Ovary (tissue), 9 donors: ENCODE results near the gene ZNF750. TPM values are rescaled to one million over a fixed set of nuclear protein-coding genes. Genes with fewer than 3 reads are reported as not detected.

Experiments used
- DNase-seq, 5 donors: peaks; one replicate each; pipeline ENCODE4 v3.0.0-alpha.2; 2019 to 2020
- H3K27ac ChIP-seq, 2 donors: fragments of 200-600 bp; one replicate each; pipeline versions ENCODE4 v1.5.1 to v1.8.0; 2019 to 2022
- H3K27me3 ChIP-seq: fragments of 200-600 bp; one replicate; pipeline ENCODE4 v1.8.0; 2022
- H3K36me3 ChIP-seq: fragments of 200-600 bp; sonication (generic); one replicate; pipeline ENCODE4 v1.5.1; 2019
- H3K4me1 ChIP-seq: one replicate; pipeline ENCODE4 v1.8.1; 2013; ENCODE audit warnings: mild to moderate bottlenecking, moderate library complexity; ENCODE audit not compliant: insufficient read depth
- H3K4me3 ChIP-seq: fragments of 200-600 bp; sonication (generic); one replicate; pipeline ENCODE4 v1.5.1; 2017
- H3K9me3 ChIP-seq, 2 donors: fragments of 200-600 bp in 1 of 2; sonication (generic) in 1 of 2; one replicate each; pipeline versions ENCODE4 v1.5.1 to v1.8.1; 2013 to 2019; ENCODE audit warnings: mild to moderate bottlenecking in 1 of 2, moderate library complexity in 1 of 2
- CTCF ChIP-seq, 3 donors: fragments of 450-650 bp in 2 of 3; fragments of 200-600 bp in 1 of 3; IDR thresholded peaks; one replicate each; pipeline versions ENCODE4 v1.5.1 to v1.8.0; 2016 to 2022; ENCODE audit warnings: antibody characterized with exemption in 3 of 3, mild to moderate bottlenecking in 1 of 3
- EP300 ChIP-seq: sonication (generic); formaldehyde crosslinking; IDR thresholded peaks from one replicate; pipeline ENCODE4 v1.6.1; 2017; ENCODE audit warnings: antibody characterized with exemption
- POLR2A ChIP-seq: fragments of 450-650 bp; IDR thresholded peaks from one replicate; pipeline ENCODE4 v1.6.1; 2017; ENCODE audit warnings: antibody characterized with exemption, mild to moderate bottlenecking, moderate library complexity
- WGBS, 3 donors: extraction: QIAGEN DNeasy Blood & Tissue Kit in 1 of 3; methylation state at CpG; one replicate each; pipeline versions ENCODE4 v1.1.5 to v1.1.7; 2013 to 2017; 5-methylcytosine and 5-hydroxymethylcytosine counted together
- intact Hi-C, 4 donors: fragments of 100-400 bp; cut with DNase I; formaldehyde crosslinking; loops; one replicate each; pipeline versions ENCODE4 v1.11.0 to v1.15.1; 2022 to 2023
- polyA plus RNA-seq, 2 donors: library from polyadenylated mRNA; stranded (reverse); fragments of 200-250 nt in 1 of 2; fragments of 350-450 nt in 1 of 2; fragmentation: Illumina TruSeq in 1 of 2; extraction: RNeasy Lipid Tissue Mini Kit (QIAGEN cat#74804) in 1 of 2; gene quantifications; one replicate each; pipeline ENCODE4 v1.2.3, GENCODE V29; 2013 to 2014
- total RNA-seq, 7 donors: library from RNA; depleted of rRNA in 2 of 7; stranded (reverse); fragments of >200 nt in 2 of 7; fragmentation: NEBNext Ultra II Directional in 3 of 7; extraction: Animal tissue kit (Norgen Biotek cat#: 25700) in 3 of 7; gene quantifications; one replicate each; pipeline versions ENCODE4 v1.1.0 to v1.2.4, GENCODE V29; 2016 to 2023
- donor health status: DM: no; HTN: no; CAD: no; lungs with moderate emphysema.
- donor health status: DM: no; HTN: no; CAD: no.
- donor health status: Bipolar disorder and iron deficiency.
- donor health status: DM: yes; HTN: yes; CAD: no.
- donor health status: DM: no; HTN: no; CAD: no.
- donor health status: DM: yes; HTN: yes; CAD: no.

ZNF750 gene
- total and polyA plus RNA-seq, 9 donors = 0.02 TPM; not detected in 8

- WGBS, 3 donors = 80 to 85% (median 81%) methylated on average over 18 of the region's 18 CpGs
- intact Hi-C loops = no loop called here
- Histone ChIP-seq H3K27ac (no peak overlapping the region), H3K9me3 (no peaks in the 10 kb centered on the region), H3K4me1 (peaks cover 4% of the 10 kb centered on the region), H3K36me3 (no peaks in the 10 kb centered on the region), H3K4me3 (no peak overlapping the region), H3K27me3 (no peaks in the 10 kb centered on the region)
- no peak for TF ChIP-seq POLR2A
- TF ChIP-seq EP300 = no peak
- TF ChIP-seq CTCF (IDR thresholded peaks at IDR 0.05) = no peak
- no peak for DNase-seq
These were observed 24.3 kb upstream of the ZNF750 start for GRCh38 chr17:82863941-82864712.

- Histone ChIP-seq H3K27me3 (no peaks in the 10 kb centered on the region), H3K4me1 (peaks cover 4% of the 10 kb centered on the region), H3K4me3 (no peak overlapping the region), H3K9me3 (no peaks in the 10 kb centered on the region), H3K27ac (no peak overlapping the region), H3K36me3 (no peaks in the 10 kb centered on the region)
- intact Hi-C loops = no loop called here
- no peak for DNase-seq
- no peak for TF ChIP-seq CTCF (IDR thresholded peaks at IDR 0.05)
- no peak for TF ChIP-seq POLR2A
- no peak for TF ChIP-seq EP300
- 82 to 87% (median 84%) methylated on average over 11 of the region's 11 CpGs for WGBS, 3 donors
These were observed 23.6 kb upstream of the ZNF750 start for GRCh38 chr17:82863383-82863940.

- WGBS, 3 donors = 89 to 92% (median 91%) methylated on average over 25 of the region's 25 CpGs
- Histone ChIP-seq H3K27me3 (no peaks in the 10 kb centered on the region), H3K4me1 (peaks cover 4% of the 10 kb centered on the region), H3K9me3 (no peaks in the 10 kb centered on the region), H3K27ac (no peak overlapping the region), H3K36me3 (no peaks in the 10 kb centered on the region), H3K4me3 (no peak overlapping the region)
- no peak for TF ChIP-seq POLR2A
- no peak for TF ChIP-seq CTCF (IDR thresholded peaks at IDR 0.05)
- no peak for TF ChIP-seq EP300
- intact Hi-C loops = no loop called here
- no peak for DNase-seq
These were observed 23.0 kb upstream of the ZNF750 start for GRCh38 chr17:82862737-82863382.

GRCh38 chr17:82862191-82862590 lies 22.4 kb upstream of the ZNF750 start:
- intact Hi-C loops = no loop called here

More at GRCh38 chr17:82862191-82862590, 22.4 kb upstream of the ZNF750 start:
- WGBS, 3 donors = 83 to 86% (median 84%) methylated on average over 8 of the region's 8 CpGs
- no peaks in the 10 kb centered on the region for H3K9me3 ChIP-seq
- H3K27me3 ChIP-seq = no peaks in the 10 kb centered on the region
- H3K36me3 ChIP-seq = no peaks in the 10 kb centered on the region
- DNase-seq = no peak
- H3K4me1 ChIP-seq = peaks cover 4% of the 10 kb centered on the region
- TF ChIP-seq EP300 = no peak
- TF ChIP-seq POLR2A = no peak
- TF ChIP-seq CTCF (IDR thresholded peaks at IDR 0.05) = no peak
- no peak overlapping the region for H3K4me3 ChIP-seq
- H3K27ac ChIP-seq = no peak overlapping the region
